ENCODE results near the gene LRRC2. TPM values are rescaled to one million over a fixed set of nuclear protein-coding genes. Genes with fewer than 3 reads are reported as not detected.

The LRRC2 gene
- polyA plus RNA-seq, 3 donors, result not detected

GRCh38 chr3:46466871-46467403 is 99.2 kb downstream of the LRRC2 start:
- H3K27me3 Mint-ChIP-seq (ENCODE audit: low read depth in 3 of 3), result peaks cover 37 to 44% (median 40%) of the 10 kb centered on the region in 3 donors
- Histone ChIP-seq H3K36me3 (replicated peaks in 1 of 2; ENCODE audit: control insufficient read depth in 1 of 2, insufficient read depth in 2 of 2, low read length in 2 of 2) (no peaks in the 10 kb centered on the region), H3K27me3 (ENCODE audit: control insufficient read depth in 2 of 2, insufficient read depth in 2 of 2, low read length in 2 of 2) (peaks cover 5 to 32% of the 10 kb centered on the region in 2 donors), H3K79me2 (ENCODE audit: insufficient read depth, low read length) (no peaks in the 10 kb centered on the region), H4K20me1 (ENCODE audit: insufficient read depth, low read length) (no peaks in the 10 kb centered on the region), H3K27ac (ENCODE audit: low read depth in 1 of 2, low read length in 2 of 2) (no peak overlapping the region), H3K4me3 (replicated peaks in 1 of 3; ENCODE audit: low read depth in 2 of 3, low read length in 3 of 3) (no peak overlapping the region), H3K9ac (ENCODE audit: insufficient read depth, low read length, poor library complexity, severe bottlenecking) (no peak overlapping the region), H2AFZ (ENCODE audit: insufficient read depth, low read depth, low read length, poor library complexity, severe bottlenecking) (no peak overlapping the region), H3K9me3 (replicated peaks in 1 of 2; ENCODE audit: control insufficient read depth in 1 of 2, insufficient read depth in 1 of 2, low read length in 2 of 2) (no peaks in the 10 kb centered on the region), H3K4me2 (replicated peaks; ENCODE audit: extremely low read depth, low read length, poor library complexity, severe bottlenecking) (no peak overlapping the region), H3K4me1 (ENCODE audit: control insufficient read depth in 1 of 2, insufficient read depth in 2 of 2, low read length in 2 of 2) (peaks cover 32 to 35% of the 10 kb centered on the region in 2 donors)
- TF ChIP-seq, protein P1, sequence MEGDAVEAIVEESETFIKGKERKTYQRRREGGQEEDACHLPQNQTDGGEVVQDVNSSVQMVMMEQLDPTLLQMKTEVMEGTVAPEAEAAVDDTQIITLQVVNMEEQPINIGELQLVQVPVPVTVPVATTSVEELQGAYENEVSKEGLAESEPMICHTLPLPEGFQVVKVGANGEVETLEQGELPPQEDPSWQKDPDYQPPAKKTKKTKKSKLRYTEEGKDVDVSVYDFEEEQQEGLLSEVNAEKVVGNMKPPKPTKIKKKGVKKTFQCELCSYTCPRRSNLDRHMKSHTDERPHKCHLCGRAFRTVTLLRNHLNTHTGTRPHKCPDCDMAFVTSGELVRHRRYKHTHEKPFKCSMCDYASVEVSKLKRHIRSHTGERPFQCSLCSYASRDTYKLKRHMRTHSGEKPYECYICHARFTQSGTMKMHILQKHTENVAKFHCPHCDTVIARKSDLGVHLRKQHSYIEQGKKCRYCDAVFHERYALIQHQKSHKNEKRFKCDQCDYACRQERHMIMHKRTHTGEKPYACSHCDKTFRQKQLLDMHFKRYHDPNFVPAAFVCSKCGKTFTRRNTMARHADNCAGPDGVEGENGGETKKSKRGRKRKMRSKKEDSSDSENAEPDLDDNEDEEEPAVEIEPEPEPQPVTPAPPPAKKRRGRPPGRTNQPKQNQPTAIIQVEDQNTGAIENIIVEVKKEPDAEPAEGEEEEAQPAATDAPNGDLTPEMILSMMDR (IDR thresholded peaks at IDR 0.05), result no peak
- DNase-seq, result no peak
- no CpG with 5 or more reads among the region's 1 CpG for WGBS (ENCODE audit: insufficient coverage)
- intact Hi-C loops (cut with micrococcal nuclease), result no loop called here
- H3K27ac Mint-ChIP-seq, result no peak overlapping the region
- no peaks in the 10 kb centered on the region for H3K36me3 Mint-ChIP-seq
- peaks cover 55% of the 10 kb centered on the region for H3K4me1 Mint-ChIP-seq
- H3K4me3 Mint-ChIP-seq, result no peak overlapping the region
- no peaks in the 10 kb centered on the region for H3K9me3 Mint-ChIP-seq

DNA sequence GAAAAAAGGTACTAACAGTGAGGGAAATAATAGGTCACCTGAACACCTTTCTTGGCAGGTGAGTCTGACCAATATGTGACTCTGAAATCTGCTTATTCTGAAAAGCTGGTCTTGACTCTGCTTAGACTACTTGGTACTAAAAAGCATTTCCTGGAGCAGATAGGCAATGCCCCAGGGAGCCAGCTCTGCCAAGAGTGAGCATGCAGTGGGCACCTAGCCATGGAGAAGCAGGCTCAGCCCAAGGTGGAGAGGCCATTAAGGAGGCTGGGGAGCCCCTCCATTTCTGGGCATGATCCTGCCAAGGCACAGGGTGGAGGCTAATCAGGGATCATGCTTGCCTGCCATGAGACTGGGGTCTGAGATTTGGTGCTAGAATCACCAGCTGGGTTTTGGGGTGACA is 99.8 kb downstream of the LRRC2 start:
- Mint-ChIP-seq H3K27me3 (ENCODE audit: low read depth in 3 of 3) (peaks cover 33 to 46% (median 40%) of the 10 kb centered on the region in 3 donors), H3K27ac (no peak overlapping the region), H3K9me3 (no peaks in the 10 kb centered on the region), H3K4me1 (peaks cover 58% of the 10 kb centered on the region), H3K36me3 (no peaks in the 10 kb centered on the region), H3K4me3 (no peak overlapping the region)
- no peak for DNase-seq
- Histone ChIP-seq H3K4me1 (ENCODE audit: control insufficient read depth in 1 of 2, insufficient read depth in 2 of 2, low read length in 2 of 2) (peaks cover 35 to 38% of the 10 kb centered on the region in 2 donors), H3K4me3 (replicated peaks in 1 of 3; ENCODE audit: low read depth in 2 of 3, low read length in 3 of 3) (no peak overlapping the region), H3K27ac (ENCODE audit: low read depth in 1 of 2, low read length in 2 of 2) (no peak overlapping the region), H4K20me1 (ENCODE audit: insufficient read depth, low read length) (no peaks in the 10 kb centered on the region), H3K9me3 (replicated peaks in 1 of 2; ENCODE audit: control insufficient read depth in 1 of 2, insufficient read depth in 1 of 2, low read length in 2 of 2) (no peaks in the 10 kb centered on the region), H3K4me2 (replicated peaks; ENCODE audit: extremely low read depth, low read length, poor library complexity, severe bottlenecking) (no peak overlapping the region), H3K79me2 (ENCODE audit: insufficient read depth, low read length) (no peaks in the 10 kb centered on the region), H3K27me3 (ENCODE audit: control insufficient read depth in 2 of 2, insufficient read depth in 2 of 2, low read length in 2 of 2) (peaks cover 5 to 32% of the 10 kb centered on the region in 2 donors), H3K36me3 (replicated peaks in 1 of 2; ENCODE audit: control insufficient read depth in 1 of 2, insufficient read depth in 2 of 2, low read length in 2 of 2) (no peaks in the 10 kb centered on the region), H3K9ac (ENCODE audit: insufficient read depth, low read length, poor library complexity, severe bottlenecking) (no peak overlapping the region), H2AFZ (ENCODE audit: insufficient read depth, low read depth, low read length, poor library complexity, severe bottlenecking) (no peak overlapping the region)
- intact Hi-C loops (cut with micrococcal nuclease), result no loop called here
- TF ChIP-seq, protein P1 (IDR thresholded peaks at IDR 0.05), result no peak

Other genes starting within 250 kb of the LRRC2 start
- 100 to 1,000 TPM in 2 of 3 donors, 10 to 100 TPM in 1; 20.5 to 181 (median 145) TPM for gene CCR2, start 212.2 kb downstream of the LRRC2 start, polyA plus RNA-seq
- 1 to 10 TPM; 1.2 to 3.6 (median 3.1) TPM for gene CCR5, start 195.4 kb downstream of the LRRC2 start, polyA plus RNA-seq
- 10 to 100 TPM; 10.2 to 15.3 (median 11.7) TPM for gene CCRL2, start 159.0 kb downstream of the LRRC2 start, polyA plus RNA-seq
- not detected for gene LTF, start 101.4 kb downstream of the LRRC2 start, polyA plus RNA-seq
- gene RTP3, start 68.3 kb downstream of the LRRC2 start, polyA plus RNA-seq, result not detected
- gene FAM240A, start 46.2 kb upstream of the LRRC2 start, polyA plus RNA-seq, result not detected
- gene ALS2CL, start 127.4 kb upstream of the LRRC2 start, polyA plus RNA-seq, result 1 to 10 TPM in 1 of 3 donors, under 1 TPM in 2; 0.38 to 5.7 (median 0.55) TPM
- not detected for gene TMIE, start 135.1 kb upstream of the LRRC2 start, polyA plus RNA-seq
- gene PRSS50, start 151.6 kb upstream of the LRRC2 start, polyA plus RNA-seq, result not detected

Data from CD14-positive monocyte (primary cell).